ENCODE measurements around the gene CACHD1.

CACHD1 gene

GRCh38 chr1:64555947-64556346 lies 86.0 kb downstream of the CACHD1 start:
- no peak for DNase-seq

DNA sequence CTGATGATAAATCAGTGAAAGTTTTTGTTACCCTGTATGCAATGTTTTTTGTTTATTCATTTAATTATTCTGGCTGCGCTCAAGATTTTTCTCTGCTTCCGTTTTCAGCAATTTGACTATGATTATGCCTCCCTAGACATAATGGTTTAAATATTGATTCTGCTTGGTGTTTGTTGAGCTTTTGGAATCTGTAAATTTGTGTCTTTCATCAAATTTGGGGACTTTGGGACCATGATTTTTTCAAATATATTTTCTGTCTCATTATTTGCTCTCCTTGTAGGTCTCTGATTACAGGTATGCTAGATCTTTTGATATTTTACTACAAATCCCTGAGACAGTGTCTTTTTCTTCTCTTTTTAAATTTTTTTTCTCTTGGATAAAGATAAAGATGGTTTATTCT lies 92.1 kb downstream of the CACHD1 start:
- DNase-seq = no peak

GRCh38 chr1:64563958-64564565 lies 94.1 kb downstream of the CACHD1 start:
- no peak for DNase-seq

- no peak for DNase-seq
These were observed 95.0 kb downstream of the CACHD1 start for GRCh38 chr1:64564891-64565290.

DNA sequence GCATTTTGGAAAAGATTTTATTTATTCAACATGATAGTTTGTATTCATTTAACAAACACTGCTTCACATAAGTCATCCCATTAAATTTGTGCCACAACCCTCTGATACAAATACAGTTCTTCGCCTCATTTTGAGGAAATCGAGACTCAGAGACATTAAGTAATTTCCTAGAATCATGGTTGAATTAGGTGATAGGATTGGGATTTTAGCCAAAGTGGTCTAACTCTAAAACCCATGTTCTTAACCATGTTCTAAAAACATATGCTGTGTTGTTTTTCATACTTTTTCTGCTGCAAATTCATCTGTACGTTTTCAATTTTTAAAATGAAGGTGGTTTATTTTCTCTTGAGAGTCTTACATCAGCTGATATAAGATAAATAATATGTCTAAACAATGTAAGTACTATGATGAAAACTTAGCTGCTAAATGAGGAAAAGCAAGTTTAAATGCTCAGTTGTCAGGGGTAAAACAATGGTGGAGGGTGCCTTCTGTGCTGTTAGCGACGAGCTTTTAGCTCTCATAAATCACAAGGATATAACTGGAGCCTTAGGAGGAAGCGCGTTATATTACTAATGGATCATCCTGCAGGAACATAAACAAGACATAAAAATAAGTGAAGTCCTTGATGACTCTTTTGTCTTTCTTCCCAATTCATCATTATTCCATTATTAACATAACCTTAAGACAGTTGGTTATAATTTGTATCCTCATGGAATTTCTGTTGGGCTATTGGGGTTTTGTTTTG lies 97.7 kb downstream of the CACHD1 start:
- no peak for DNase-seq

- DNase-seq = no peak
These were observed 98.2 kb downstream of the CACHD1 start for GRCh38 chr1:64568171-64568450.

GRCh38 chr1:64569411-64569810 lies 99.5 kb downstream of the CACHD1 start:
- DNase-seq = no peak

DNA sequence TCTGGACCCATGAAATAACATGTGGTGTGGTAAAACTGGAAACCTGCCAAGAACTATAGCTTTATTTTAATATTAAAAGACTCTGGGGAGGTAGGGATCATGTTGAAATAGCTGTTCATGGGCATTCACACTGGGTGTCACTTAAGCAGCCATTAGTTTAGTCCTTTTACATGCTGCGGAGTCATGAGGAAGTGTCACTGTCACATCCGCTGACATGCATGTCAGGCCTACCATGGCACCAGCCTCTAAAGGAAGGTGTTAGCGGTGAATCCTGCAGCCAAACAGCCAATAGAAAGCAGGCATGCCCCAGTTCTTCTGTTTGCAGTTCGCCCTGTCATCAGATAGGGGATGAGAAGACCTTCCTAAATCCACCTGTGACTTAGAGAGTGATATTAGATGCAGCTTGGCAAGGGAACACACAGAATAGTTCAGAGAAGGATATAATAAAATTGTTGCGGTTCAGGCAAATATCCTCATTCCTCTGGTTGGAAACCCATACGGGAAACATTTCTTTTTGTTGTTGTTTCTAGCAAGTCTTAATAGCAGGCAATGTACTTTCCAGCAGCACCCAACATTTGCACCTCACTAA lies 100.4 kb downstream of the CACHD1 start:
- DNase-seq = no peak

DNA sequence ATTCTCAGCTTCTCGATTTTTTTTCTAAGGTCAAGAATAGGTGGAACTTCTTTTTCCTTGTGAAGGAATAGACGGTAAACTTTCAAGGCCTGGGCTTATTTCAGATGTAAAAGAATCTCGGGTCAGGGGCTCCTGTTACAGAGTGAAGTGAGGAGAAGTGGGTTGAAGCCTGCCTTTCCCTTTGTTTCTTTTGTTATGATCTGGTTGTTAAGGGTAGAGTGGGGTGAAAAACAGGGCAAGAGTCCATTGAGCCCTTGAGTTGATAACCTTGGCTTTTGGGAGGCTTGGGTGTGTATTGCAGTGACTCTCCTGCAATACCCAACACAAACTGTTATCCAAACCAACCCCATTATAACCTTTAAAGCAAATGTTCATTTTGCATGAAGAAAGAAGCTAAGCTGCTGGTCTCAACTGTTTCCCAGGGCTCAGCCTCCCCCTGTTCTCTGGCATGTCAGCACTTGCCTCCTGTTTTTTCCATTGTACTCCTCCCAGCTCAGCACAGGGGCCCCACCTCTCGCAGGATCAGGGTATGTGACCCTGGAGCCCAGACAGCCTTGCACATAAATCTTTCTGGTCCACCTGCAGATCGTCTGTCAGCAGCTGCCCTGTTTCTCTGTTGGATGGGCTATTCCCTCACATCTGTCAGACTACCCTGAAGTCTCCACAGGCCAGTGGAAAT lies 102.4 kb downstream of the CACHD1 start:
- DNase-seq = no peak

DNA sequence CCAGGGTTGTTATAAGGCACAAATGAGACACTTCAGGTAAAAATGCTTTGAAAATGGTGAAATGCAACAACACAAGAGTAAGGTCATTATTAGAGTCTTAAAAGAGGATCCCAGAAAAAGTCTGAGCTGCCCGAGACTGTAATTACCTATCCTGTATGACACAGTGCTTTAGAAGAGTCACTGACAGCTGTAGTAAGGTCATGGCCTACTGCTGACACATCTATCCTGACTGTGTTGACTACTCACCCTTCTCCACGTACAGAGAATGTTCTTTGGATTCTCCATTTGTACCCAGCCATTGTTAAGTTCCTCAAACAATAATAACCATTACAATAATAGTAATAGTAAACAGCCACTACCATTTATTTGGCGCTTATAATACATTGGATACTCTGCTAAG lies 104.4 kb downstream of the CACHD1 start:
- DNase-seq = no peak

GRCh38 chr1:64575881-64576676 lies 106.2 kb downstream of the CACHD1 start:
- DNase-seq = no peak

GRCh38 chr1:64578270-64578973 lies 108.5 kb downstream of the CACHD1 start:
- DNase-seq = no peak

DNA sequence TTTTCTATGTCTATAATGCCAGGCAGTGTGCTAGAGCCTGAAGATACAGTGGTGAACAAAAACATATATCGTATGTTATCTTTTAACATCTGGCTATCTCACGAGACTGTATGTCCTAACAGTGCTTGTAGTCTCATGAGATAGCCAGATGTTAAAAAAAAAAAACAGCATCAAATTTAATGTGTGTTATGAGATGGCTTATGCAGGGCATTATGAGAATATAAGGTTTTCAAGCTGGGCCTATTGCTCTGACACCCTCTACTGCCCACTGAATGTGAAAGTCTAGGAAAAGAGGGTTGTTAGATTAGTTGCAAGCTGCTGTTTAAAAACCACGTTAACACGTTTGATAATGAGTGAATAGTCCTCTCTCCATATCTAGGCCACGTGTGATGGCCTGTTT lies 109.8 kb downstream of the CACHD1 start:
- DNase-seq = no peak

DNA sequence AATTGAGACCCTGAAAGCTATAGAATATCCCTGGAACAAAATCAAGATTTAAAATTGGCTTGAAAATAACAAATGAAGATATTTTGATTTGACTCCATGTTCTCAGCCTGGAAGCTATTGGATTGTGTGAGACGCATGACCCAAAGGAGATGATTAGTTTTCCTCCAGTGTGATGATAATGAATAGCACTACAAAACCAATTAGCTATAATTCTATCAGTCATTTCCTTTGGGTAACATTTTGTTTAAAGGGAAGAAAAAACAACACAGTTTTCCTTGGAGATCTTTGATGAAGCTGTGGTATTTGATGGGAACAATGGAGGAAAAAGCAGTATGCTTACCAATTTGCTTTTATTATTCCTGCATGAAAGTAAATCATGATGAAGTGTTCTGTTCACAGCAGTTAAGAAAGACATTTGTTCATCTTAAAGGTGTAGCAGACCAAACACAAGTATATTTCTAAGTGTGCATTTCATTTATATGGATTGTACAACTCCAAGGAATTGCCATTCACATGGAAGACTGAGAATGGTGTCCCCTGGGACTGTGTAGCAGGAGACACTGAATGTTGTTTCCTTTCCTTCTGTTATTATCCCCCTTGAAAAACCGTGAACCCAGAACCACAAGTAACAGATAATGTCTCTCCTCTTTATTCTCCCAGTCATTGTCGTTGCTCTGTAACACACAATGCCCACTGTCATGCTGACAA lies 111.4 kb downstream of the CACHD1 start:
- no peak for DNase-seq

DNA sequence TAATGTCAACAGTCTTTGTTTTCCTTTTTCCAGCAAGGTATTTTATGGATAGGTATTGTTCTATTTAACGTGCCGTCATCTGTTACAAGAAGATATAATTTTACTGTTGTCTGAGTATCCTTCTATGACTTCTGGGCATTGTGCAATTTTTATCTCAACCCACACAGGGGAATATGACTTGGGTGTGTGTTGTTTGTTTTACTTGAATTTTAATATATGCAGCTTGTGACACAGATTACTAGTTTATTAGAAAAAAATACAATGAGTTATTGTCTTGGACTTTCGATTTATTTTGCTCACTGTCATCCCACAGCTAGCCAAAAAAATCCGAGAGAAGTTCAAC lies 111.9 kb downstream of the CACHD1 start:
- no peak for DNase-seq

- DNase-seq = no peak
These were observed 114.5 kb downstream of the CACHD1 start for GRCh38 chr1:64584479-64584878.

GRCh38 chr1:64588876-64589275 lies 118.9 kb downstream of the CACHD1 start:
- no peak for DNase-seq

GRCh38 chr1:64590316-64590715 lies 120.4 kb downstream of the CACHD1 start:
- DNase-seq = no peak

DNA sequence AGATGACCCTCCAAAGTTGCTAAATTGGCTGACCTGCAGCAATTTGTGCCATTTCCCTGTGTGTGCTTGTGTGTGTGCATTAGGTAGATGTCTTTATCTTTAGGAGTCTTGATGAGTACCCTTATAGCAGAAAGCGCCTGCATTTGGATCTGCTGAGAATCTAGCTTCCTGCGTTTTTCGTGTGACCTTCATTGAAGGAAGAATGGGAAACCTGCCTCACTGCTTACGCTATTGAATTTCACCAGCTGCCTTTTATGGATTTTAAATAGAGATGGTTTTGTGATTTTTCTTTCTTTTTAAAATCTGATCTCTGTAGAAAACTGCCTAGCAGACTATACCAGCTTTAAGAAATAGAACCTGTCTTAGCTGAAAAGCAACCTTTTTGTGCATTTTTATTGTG lies 124.5 kb downstream of the CACHD1 start:
- no peak for DNase-seq

GRCh38 chr1:64595871-64596515 lies 126.1 kb downstream of the CACHD1 start:
- no peak for DNase-seq

GRCh38 chr1:64597113-64597512 lies 127.2 kb downstream of the CACHD1 start:
- no peak for DNase-seq

Data from inflammatory macrophage treated with lipopolysaccharide for 1 hour (primary cell).